ENCODE results near the gene NMU. TPM values are rescaled to one million over a fixed set of nuclear protein-coding genes. Genes with fewer than 3 reads are reported as not detected.

NMU gene
- total and polyA plus RNA-seq, 9 of the 15 experiments (the other 6 are each of a cell fraction or from before 2014, with no cell fraction given): 73.8 to 846 (median 599) TPM

DNA sequence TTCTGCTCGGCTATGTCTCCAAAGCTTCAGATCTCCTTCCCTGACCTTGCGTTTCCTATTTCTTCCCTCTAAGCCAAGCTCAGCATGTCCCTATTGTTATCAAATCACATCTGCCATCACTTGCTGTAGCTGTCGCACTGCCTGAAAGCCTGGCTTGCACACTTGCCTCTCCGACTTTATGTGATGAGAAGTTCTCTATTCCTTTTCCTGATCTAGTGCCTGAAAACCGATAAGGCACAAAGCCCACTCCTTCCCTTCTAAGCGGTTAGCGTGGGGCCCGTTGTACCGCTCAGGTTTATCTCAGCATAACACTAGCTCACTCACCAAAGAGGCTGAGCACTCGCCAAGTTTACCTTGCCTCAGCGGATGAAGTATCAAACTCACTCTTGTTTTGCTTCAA is 816 bp downstream of the NMU start (continued):
- TF ChIP-seq LEF1 (IDR thresholded peaks at IDR 0.05) (0 out of 2 replicates have a peak, but pooled peaks have one; percentile 14), MTA3 (IDR thresholded peaks at IDR 0.05; ENCODE audit: borderline replicate concordance) (no peak), FOXK2 (conservative IDR thresholded peaks at IDR 0.05 in 1 of 2, IDR thresholded peaks at IDR 0.05 in 1 of 2; ENCODE audit: low read depth in 2 of 2) (peak in 1 of 2 experiments; percentile 14; a peak in 1 of 4 replicates), OTX1 (CRISPR knock-in tag; IDR thresholded peaks at IDR 0.05) (no peak), PHTF2 (CRISPR knock-in tag; IDR thresholded peaks at IDR 0.05) (no peak), TAF1 (IDR thresholded peaks at IDR 0.05; ENCODE audit: control insufficient read depth, extremely low read depth, insufficient read depth, low read length, severe bottlenecking) (no peak), ARID2 (IDR thresholded peaks at IDR 0.05) (no peak), ZNF79 (CRISPR knock-in tag; IDR thresholded peaks at IDR 0.05; ENCODE audit: low read depth) (no peak), CEBPG (CRISPR knock-in tag; IDR thresholded peaks at IDR 0.05) (no peak), CEBPG (tag; conservative IDR thresholded peaks at IDR 0.05 in 1 of 2, IDR thresholded peaks at IDR 0.05 in 1 of 2) (no peak), ZNF696 (CRISPR knock-in tag; conservative IDR thresholded peaks at IDR 0.05) (no peak), ZNF57 (CRISPR knock-in tag; IDR thresholded peaks at IDR 0.05) (no peak), CSDE1 (IDR thresholded peaks at IDR 0.05) (no peak), NCOA1 (IDR thresholded peaks at IDR 0.05; ENCODE audit: low read depth) (no peak), HIVEP1 (CRISPR knock-in tag; IDR thresholded peaks at IDR 0.05) (no peak), ETV1 (tag; conservative IDR thresholded peaks at IDR 0.05; ENCODE audit: low read depth) (no peak), ZKSCAN8 (CRISPR knock-in tag; IDR thresholded peaks at IDR 0.05) (no peak), ZNF143 (CRISPR knock-in tag; IDR thresholded peaks at IDR 0.05) (no peak)
- TF ChIP-seq, protein P1, sequence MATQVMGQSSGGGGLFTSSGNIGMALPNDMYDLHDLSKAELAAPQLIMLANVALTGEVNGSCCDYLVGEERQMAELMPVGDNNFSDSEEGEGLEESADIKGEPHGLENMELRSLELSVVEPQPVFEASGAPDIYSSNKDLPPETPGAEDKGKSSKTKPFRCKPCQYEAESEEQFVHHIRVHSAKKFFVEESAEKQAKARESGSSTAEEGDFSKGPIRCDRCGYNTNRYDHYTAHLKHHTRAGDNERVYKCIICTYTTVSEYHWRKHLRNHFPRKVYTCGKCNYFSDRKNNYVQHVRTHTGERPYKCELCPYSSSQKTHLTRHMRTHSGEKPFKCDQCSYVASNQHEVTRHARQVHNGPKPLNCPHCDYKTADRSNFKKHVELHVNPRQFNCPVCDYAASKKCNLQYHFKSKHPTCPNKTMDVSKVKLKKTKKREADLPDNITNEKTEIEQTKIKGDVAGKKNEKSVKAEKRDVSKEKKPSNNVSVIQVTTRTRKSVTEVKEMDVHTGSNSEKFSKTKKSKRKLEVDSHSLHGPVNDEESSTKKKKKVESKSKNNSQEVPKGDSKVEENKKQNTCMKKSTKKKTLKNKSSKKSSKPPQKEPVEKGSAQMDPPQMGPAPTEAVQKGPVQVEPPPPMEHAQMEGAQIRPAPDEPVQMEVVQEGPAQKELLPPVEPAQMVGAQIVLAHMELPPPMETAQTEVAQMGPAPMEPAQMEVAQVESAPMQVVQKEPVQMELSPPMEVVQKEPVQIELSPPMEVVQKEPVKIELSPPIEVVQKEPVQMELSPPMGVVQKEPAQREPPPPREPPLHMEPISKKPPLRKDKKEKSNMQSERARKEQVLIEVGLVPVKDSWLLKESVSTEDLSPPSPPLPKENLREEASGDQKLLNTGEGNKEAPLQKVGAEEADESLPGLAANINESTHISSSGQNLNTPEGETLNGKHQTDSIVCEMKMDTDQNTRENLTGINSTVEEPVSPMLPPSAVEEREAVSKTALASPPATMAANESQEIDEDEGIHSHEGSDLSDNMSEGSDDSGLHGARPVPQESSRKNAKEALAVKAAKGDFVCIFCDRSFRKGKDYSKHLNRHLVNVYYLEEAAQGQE (IDR thresholded peaks at IDR 0.05; ENCODE audit: borderline replicate concordance): no peak
- TF ChIP-seq, protein P1 (CRISPR knock-in tag; IDR thresholded peaks at IDR 0.05; ENCODE audit: low read depth): no peak
- TF ChIP-seq, protein P2, sequence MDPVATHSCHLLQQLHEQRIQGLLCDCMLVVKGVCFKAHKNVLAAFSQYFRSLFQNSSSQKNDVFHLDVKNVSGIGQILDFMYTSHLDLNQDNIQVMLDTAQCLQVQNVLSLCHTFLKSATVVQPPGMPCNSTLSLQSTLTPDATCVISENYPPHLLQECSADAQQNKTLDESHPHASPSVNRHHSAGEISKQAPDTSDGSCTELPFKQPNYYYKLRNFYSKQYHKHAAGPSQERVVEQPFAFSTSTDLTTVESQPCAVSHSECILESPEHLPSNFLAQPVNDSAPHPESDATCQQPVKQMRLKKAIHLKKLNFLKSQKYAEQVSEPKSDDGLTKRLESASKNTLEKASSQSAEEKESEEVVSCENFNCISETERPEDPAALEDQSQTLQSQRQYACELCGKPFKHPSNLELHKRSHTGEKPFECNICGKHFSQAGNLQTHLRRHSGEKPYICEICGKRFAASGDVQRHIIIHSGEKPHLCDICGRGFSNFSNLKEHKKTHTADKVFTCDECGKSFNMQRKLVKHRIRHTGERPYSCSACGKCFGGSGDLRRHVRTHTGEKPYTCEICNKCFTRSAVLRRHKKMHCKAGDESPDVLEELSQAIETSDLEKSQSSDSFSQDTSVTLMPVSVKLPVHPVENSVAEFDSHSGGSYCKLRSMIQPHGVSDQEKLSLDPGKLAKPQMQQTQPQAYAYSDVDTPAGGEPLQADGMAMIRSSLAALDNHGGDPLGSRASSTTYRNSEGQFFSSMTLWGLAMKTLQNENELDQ (CRISPR knock-in tag; IDR thresholded peaks at IDR 0.05; ENCODE audit: borderline replicate concordance): no peak

Measured in K562 (cell line).